GM21423 (cell line): Measurements from ENCODE around the gene RIMS4.

Experiments used
- ATAC-seq: cut with Tn5 transposase; IDR thresholded peaks from one replicate; pipeline ENCODE4 v1.9.1; 2021; ENCODE audit warnings: mild to moderate bottlenecking, moderate library complexity; ENCODE audit not compliant: unreplicated experiment

Gene RIMS4

GRCh38 chr20:44723391-44723790 lies 87.0 kb downstream of the RIMS4 start:
- ATAC-seq = no peak

- no peak for ATAC-seq
Observed at GRCh38 chr20:44722990-44723389, 87.4 kb downstream of the RIMS4 start.

- no peak for ATAC-seq
Observed at GRCh38 chr20:44721785-44722054, 88.6 kb downstream of the RIMS4 start.

DNA sequence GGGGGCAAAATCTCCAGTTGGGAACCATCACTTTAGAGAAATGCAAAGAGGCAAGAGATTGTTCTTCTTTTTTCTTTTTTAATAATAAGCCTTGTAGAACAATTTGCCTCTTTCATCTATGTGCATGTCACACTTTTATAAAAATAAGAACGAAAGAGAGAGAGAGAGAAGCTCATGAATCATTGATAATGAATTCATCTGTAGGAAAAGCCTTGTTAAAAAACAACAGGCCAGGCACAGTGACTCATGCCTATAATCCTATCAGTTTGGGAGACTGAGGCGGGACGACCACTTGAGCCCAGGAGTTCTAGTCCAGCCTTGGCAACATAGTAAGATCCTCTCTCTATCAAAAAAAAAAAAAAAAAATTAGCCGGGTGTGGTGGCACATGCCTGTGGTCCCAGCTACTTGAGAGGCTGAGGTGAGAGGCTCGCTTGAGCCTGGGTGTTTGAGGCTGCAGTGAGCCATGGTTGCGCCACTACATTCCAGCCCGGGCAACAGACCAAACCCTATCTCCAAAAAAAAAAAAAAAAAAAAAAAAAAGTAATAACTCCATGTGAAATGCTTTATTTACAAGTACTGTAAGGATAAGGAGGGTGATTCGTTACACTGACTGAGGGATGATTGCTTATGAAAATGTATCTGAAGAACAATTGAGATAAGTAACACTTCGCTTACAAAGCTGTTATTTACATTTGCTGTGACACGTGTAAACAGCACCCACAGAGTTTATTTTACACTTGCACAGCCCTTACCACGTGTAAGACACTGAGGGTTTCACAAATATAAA lies 89.2 kb downstream of the RIMS4 start:
- no peak for ATAC-seq

GRCh38 chr20:44720621-44720996 lies 89.7 kb downstream of the RIMS4 start:
- ATAC-seq = no peak

DNA sequence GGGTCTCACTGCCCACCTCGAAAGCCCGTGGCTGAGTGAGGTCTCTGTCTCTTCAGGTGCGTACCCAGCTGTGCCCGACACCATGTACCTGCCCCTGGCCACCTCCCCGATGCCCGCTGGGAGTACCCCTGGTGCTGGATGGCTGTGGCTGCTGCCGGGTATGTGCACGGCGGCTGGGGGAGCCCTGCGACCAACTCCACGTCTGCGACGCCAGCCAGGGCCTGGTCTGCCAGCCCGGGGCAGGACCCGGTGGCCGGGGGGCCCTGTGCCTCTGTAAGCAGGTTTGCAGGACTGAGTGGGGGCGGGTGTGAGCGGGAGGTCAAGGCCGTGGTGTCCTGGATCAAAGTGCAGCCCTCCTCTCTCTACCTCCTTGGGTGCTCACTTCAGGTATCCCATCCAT lies 90.5 kb downstream of the RIMS4 start:
- no peak for ATAC-seq

DNA sequence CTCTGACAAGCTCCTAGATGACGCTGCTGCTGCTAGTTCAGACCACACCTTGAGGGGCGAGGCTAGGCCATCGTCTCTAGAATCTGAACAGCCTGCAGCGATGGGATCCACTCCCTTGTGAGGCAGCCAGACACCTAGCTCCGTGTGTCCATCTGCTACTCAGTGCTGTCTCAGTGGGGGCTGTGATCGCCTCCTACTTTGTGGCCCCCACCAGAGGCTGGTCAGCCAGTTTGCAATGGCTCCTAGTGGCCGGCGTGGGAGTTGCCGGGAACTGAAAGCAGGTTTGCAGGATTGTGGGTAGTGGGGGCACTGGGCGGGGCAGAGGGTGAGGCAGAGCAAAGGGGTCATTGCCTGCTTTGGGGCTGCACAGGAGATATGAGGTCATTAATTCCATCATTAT lies 92.4 kb downstream of the RIMS4 start:
- no peak for ATAC-seq

- no peak for ATAC-seq
Observed at GRCh38 chr20:44716309-44717106, 93.8 kb downstream of the RIMS4 start.

DNA sequence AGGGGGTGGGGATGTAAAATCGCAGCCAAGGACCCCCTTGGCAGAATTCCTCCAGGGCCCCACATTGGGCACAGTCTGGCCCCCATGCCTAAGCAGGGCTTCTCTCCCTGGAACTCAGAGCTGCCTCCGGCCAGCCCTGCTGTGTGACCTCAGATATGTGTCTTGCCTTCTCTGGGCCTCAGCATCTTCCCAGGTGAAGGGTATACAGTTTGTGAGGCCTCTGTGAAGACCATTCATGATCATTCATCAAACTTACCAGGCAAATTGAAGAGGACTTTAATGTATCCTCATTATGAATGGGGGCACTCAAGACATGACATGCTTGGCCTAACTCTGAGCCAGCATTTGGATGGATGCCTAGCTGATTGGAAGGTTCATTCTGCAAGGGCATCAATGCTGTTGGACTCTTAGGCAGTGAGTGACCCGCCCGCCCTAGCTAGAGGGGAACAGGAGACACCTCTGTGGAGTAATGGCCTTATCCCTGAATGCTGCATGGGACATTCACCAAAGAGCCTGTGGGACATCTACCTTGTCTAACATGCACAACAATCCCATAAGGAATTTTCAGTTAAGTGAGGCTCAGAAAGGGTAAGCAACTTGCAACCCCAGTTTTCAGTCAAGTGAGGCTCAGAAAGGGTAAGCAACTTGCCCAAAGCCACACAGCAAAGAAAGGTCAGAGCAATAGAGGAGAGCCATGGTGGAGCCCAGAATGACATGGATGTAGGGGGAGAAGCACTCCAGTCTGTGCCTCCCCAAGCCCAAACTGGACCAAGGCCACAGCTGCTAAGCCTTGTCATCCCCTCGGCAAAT lies 94.6 kb downstream of the RIMS4 start:
- no peak for ATAC-seq

DNA sequence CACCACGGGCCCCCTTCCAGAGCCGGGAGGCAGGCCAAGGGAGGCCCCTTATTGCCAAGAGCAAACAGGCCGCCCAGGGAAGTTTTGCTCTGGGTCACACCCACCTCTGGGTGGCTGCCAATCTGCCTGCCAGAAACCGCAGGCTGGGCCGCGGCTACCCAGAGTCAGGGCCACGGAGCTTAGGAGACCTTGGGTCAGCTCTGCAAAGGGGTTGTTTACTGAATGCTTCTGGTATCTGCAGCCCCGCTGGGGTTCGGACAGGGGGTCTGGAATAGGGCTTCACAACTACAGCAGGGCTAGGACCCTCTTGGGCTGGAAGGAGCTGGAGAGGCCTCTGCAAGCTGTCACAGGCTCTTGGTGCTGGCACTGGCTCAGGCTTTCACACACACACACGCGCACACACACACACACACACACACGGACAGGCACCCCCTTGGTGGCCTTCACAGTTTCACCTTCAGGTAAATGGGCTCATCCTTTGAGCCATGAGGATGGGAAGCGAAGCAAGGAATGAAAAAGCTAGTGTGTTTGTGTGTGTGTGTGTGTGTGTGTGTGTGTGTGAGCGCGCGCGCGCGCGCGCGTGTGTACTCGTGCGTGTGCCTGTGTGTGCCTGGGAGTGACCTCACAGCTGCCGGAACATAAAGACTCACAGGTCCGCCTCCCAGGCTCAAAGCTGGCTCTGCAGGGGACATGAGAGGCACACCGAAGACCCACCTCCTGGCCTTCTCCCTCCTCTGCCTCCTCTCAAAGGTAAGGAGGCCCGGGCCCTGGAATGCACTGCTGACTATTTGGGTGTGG lies 95.4 kb downstream of the RIMS4 start, which contains the start of gene CCN5:
TSS of gene CCN5 (plus strand) at position 669 of the 798 bp plus-strand sequence. CDS start at position 691, 22 bp downstream.
- no peak for ATAC-seq

- ATAC-seq = no peak
Observed at GRCh38 chr20:44714102-44714700, 96.1 kb downstream of the RIMS4 start.

GRCh38 chr20:44711237-44711636 lies 99.1 kb downstream of the RIMS4 start:
- ATAC-seq = no peak

DNA sequence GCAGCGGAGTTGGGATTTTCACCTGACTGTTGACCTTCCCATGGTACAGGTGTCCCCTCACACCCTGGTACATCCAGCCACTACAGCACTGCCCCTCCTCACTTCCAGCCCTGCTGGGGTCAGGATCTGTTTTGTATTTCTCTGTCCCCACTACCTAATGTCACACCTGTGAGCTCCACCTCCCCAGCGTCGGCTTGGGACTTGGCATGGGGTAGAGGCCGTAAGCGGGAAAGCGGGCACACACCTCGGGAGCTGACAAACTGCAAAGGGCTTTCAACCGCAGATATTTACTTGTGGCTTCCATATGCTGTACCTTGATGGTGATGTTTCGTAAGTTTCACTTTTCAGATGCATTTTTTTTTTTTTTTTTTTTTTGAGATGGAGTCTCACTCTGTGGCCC lies 100.5 kb downstream of the RIMS4 start:
- ATAC-seq = no peak

GRCh38 chr20:44709380-44709779 lies 101.0 kb downstream of the RIMS4 start:
- no peak for ATAC-seq

DNA sequence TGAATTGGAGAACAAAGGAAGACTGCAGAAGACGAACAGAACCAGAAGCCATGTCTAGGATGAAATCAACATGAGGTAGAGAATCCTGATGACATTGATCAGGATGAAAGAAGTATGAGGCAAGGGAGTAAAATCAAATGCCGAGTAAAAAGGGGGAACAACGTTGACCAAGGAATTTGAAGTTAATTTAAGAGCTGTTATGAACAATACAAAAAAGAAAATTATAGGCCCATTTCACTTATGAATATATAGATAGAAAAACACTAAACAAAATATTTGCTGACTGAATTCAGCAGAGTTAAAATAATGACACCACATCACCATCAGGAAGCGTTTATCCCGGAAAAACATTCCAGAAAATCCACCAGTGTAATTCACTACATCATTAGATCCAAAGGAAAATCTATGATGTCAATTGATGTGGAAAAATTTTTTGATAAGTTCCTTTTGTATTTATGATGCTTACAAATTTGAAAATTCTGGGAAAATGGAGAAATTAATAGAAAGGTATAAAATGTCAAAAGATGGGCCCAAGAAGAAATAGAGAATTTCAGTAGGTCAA lies 103.2 kb downstream of the RIMS4 start:
- ATAC-seq = no peak

DNA sequence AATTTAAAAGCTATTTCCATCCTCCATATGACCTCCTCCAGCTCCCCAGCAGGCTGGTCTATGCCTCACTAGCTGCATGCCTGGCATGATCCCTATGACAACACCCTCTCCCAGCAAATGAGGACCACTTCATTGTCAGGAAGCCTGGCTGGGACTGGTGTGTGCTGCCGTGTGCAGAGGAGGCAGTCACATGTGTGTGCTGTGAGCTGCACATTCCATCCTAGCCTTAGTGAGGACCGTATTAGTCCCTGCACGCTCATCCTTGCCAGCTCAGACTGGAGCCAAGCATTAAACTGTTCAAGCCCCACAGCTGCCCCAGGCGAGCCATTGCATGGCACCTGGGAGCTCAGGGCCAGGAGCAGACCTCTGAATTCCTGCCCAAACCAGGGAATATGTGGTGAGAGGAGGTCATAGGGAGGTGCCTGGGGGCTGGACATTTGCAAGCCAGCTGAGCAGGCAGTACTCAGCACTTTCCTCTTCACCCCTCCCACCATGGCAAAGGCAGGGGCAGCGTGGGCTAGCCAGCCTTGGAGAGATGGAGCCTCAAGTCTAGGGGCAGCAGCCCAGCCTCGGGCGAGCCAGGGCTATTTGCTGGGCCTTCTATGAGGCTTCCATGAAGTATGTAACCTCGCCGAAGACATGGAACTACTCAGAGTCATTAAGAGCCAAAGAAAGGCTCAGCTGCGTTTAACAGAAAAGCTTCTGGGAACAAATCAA lies 103.9 kb downstream of the RIMS4 start:
- no peak for ATAC-seq

GRCh38 chr20:44705364-44706094 lies 104.8 kb downstream of the RIMS4 start:
- no peak for ATAC-seq

- ATAC-seq = no peak
Observed at GRCh38 chr20:44704551-44704971, 105.8 kb downstream of the RIMS4 start.
